ENCODE data around the gene CIZ1. TPM values are rescaled to one million over a fixed set of nuclear protein-coding genes. Genes with fewer than 3 reads are reported as not detected.

CIZ1 gene
- polyA plus RNA-seq, 2 of the 4 experiments (the other 2 are of a cell fraction) = 39.2 to 92.5 TPM

GRCh38 chr9:128159522-128159783 is 31.9 kb downstream of the CIZ1 start:
- no peaks in the 10 kb centered on the region for H3K9me3 ChIP-seq
- ATAC-seq (peak; percentile 9 to 20; a peak in 5 of 6 replicates), FAIRE-seq (no peak), DNase-seq (ENCODE audit: low read depth in 1 of 2, low spot score in 1 of 2) (no peak)
- H3K4me2 ChIP-seq = peak overlapping the region; percentile 82
- POLR2A ChIA-PET = interaction anchor here (0.7 to 1.6 kb wide), 10 partner anchors 8 to 117 kb away, joined by 3 to 12 read pairs (median 4); partner anchors contain the start of genes GOLGA2 and SWI5
- WGBS (ENCODE audit: missing lambda C conversion rate) = 46% methylated on average over 11 of the region's 11 CpGs
- peak overlapping the region; percentile 44 for H3K4me3 ChIP-seq
- peak overlapping the region; percentile 86 to 87 for H3K27ac ChIP-seq
- peaks cover 11% of the 10 kb centered on the region; the same call in 1 of the 3 replicates for H3K4me1 ChIP-seq
- TF ChIP-seq HOXA7 (CRISPR knock-in tag; IDR thresholded peaks at IDR 0.05) (0 out of 2 replicates have a peak, but pooled peaks have one; percentile 17), E2F6 (IDR thresholded peaks at IDR 0.05; ENCODE audit: borderline replicate concordance, low read depth) (0 out of 2 replicates have a peak, but pooled peaks have one; percentile 17), BCL3 (IDR thresholded peaks at IDR 0.05) (no peak), ATOH8 (CRISPR knock-in tag; IDR thresholded peaks at IDR 0.05; ENCODE audit: low read depth) (no peak)
- CTCF ChIA-PET = interaction anchor here (1.5 to 3.2 kb wide), 2 partner anchors 22 to 42 kb away, joined by 5 to 14 read pairs; no protein-coding TSS in a partner anchor

- Histone ChIP-seq H3K27ac (no peak overlapping the region), H3K4me2 (no peak overlapping the region), H3K4me1 (peaks cover 9% of the 10 kb centered on the region; the same call in 1 of the 3 replicates), H3K4me3 (no peak overlapping the region), H3K9me3 (no peaks in the 10 kb centered on the region)
- POLR2A ChIA-PET = interaction anchor here (1.0 kb wide), 1 partner anchor 13 kb away, joined by 3 read pairs; no protein-coding TSS in a partner anchor
- DNase-seq (ENCODE audit: low read depth in 1 of 2, low spot score in 1 of 2) (no peak), FAIRE-seq (no peak), ATAC-seq (no peak)
- CTCF ChIA-PET = interaction anchor here (2.2 to 6.3 kb wide), 2 partner anchors 31 to 38 kb away, joined by 9 to 24 read pairs; no protein-coding TSS in a partner anchor
- no peak for TF ChIP-seq JUNB (IDR thresholded peaks at IDR 0.05)
- no peak for TF ChIP-seq PBX3 (IDR thresholded peaks at IDR 0.05)
- no peak for TF ChIP-seq EHMT2 (IDR thresholded peaks at IDR 0.05; ENCODE audit: low read depth)
- no peak for TF ChIP-seq JUN (IDR thresholded peaks at IDR 0.05)
- no peak for TF ChIP-seq KDM1A (IDR thresholded peaks at IDR 0.05; ENCODE audit: low read depth)
- TF ChIP-seq HOXA7 (CRISPR knock-in tag; IDR thresholded peaks at IDR 0.05) = no peak
- no peak for TF ChIP-seq GATA3 (IDR thresholded peaks at IDR 0.05; ENCODE audit: borderline replicate concordance)
- TF ChIP-seq PHF8 (IDR thresholded peaks at IDR 0.05; ENCODE audit: borderline replicate concordance, low read depth) = no peak
- no peak for TF ChIP-seq ZFP36 (IDR thresholded peaks at IDR 0.05; ENCODE audit: borderline replicate concordance, partially characterized antibody)
- TF ChIP-seq HEYL (CRISPR knock-in tag; IDR thresholded peaks at IDR 0.05) = no peak
- TF ChIP-seq FOXS1 (CRISPR knock-in tag; IDR thresholded peaks at IDR 0.05) = no peak
- WGBS (ENCODE audit: missing lambda C conversion rate) = 78% methylated on average over 7 of the region's 7 CpGs
These were observed 35.5 kb downstream of the CIZ1 start for GRCh38 chr9:128155736-128156500.

- DNase-seq (ENCODE audit: low read depth in 1 of 2, low spot score in 1 of 2) = no peak
- no peak overlapping the region for H3K4me3 ChIP-seq
- 83% methylated on average over 11 of the region's 13 CpGs for WGBS (ENCODE audit: missing lambda C conversion rate)
- no peak overlapping the region for H3K27ac ChIP-seq
- no peak for TF ChIP-seq CHD4 (IDR thresholded peaks at IDR 0.05; ENCODE audit: borderline replicate concordance)
- TF ChIP-seq RFX5 (IDR thresholded peaks at IDR 0.05) = no peak
- TF ChIP-seq GATA3 (IDR thresholded peaks at IDR 0.05; ENCODE audit: borderline replicate concordance) = no peak
- no peak for TF ChIP-seq E2F6 (IDR thresholded peaks at IDR 0.05; ENCODE audit: borderline replicate concordance, low read depth)
- no peak for TF ChIP-seq HDAC2 (IDR thresholded peaks at IDR 0.05)
- no peak for TF ChIP-seq JUN (IDR thresholded peaks at IDR 0.05)
- POLR2A ChIA-PET = no interaction called here
- H3K9me3 ChIP-seq = no peaks in the 10 kb centered on the region
- H3K4me2 ChIP-seq = no peak overlapping the region
- CTCF ChIA-PET = interaction anchor here (1.3 to 6.3 kb wide), 2 partner anchors 11 to 36 kb away, joined by 3 to 24 read pairs; no protein-coding TSS in a partner anchor
- FAIRE-seq = no peak
- peaks cover 20% of the 10 kb centered on the region for H3K4me1 ChIP-seq
- ATAC-seq = no peak
These were observed 37.3 kb downstream of the CIZ1 start for GRCh38 chr9:128153947-128154695.
